HG02610 (cell line): ENCODE data around the gene SNX30.

Source experiments
- ATAC-seq: cut with Tn5 transposase; IDR thresholded peaks from one replicate; pipeline ENCODE4 v1.9.1; 2021; ENCODE audit warnings: mild to moderate bottlenecking, moderate library complexity; ENCODE audit not compliant: unreplicated experiment

Gene SNX30

GRCh38 chr9:112819635-112820496, 69.3 kb downstream of the SNX30 start:
- no peak for ATAC-seq

GRCh38 chr9:112820881-112821280, 70.3 kb downstream of the SNX30 start:
- no peak for ATAC-seq

- no peak for ATAC-seq
Observed at GRCh38 chr9:112822618-112823017, 72.1 kb downstream of the SNX30 start.

GRCh38 chr9:112823257-112823656, 72.7 kb downstream of the SNX30 start:
- no peak for ATAC-seq

- ATAC-seq, result no peak
Observed at GRCh38 chr9:112831281-112831851, 80.8 kb downstream of the SNX30 start.

GRCh38 chr9:112831969-112832368, 81.4 kb downstream of the SNX30 start:
- no peak for ATAC-seq

- no peak for ATAC-seq
Observed at GRCh38 chr9:112833081-112833480, 82.5 kb downstream of the SNX30 start.

- ATAC-seq, result no peak
Observed at GRCh38 chr9:112836394-112836793, 85.8 kb downstream of the SNX30 start.

GRCh38 chr9:112838342-112838741, 87.8 kb downstream of the SNX30 start:
- ATAC-seq, result no peak

GRCh38 chr9:112839331-112839730, 88.8 kb downstream of the SNX30 start:
- ATAC-seq, result no peak

GRCh38 chr9:112841261-112841660, 90.7 kb downstream of the SNX30 start:
- ATAC-seq, result no peak

GRCh38 chr9:112842555-112842954, 92.0 kb downstream of the SNX30 start:
- no peak for ATAC-seq

- peak; percentile 68 for ATAC-seq
Observed at GRCh38 chr9:112844771-112845542, 94.4 kb downstream of the SNX30 start.

- ATAC-seq, result no peak
Observed at GRCh38 chr9:112846528-112847488, 96.2 kb downstream of the SNX30 start.

GRCh38 chr9:112848316-112849151, 98.0 kb downstream of the SNX30 start:
- no peak for ATAC-seq

GRCh38 chr9:112849363-112849922, 98.9 kb downstream of the SNX30 start:
- no peak for ATAC-seq

- no peak for ATAC-seq
Observed at GRCh38 chr9:112850840-112851239, 100.3 kb downstream of the SNX30 start.

- ATAC-seq, result no peak
Observed at GRCh38 chr9:112852741-112853504, 102.4 kb downstream of the SNX30 start.
